MM.1S (cell line): ENCODE measurements around the gene DTHD1.

Experiments
- DNase-seq: peaks from one replicate; pipeline ENCODE4 v3.0.0-alpha.2; 2015
- H2AFZ ChIP-seq: fragments of 300-600 bp; sonication (generic); 2 replicates; pipeline ENCODE4 v1.6.0; 2016; ENCODE audit warnings: antibody characterized with exemption, low read length
- H3F3A ChIP-seq: fragments of 300-600 bp; sonication (generic); 2 replicates; pipeline ENCODE4 v1.6.1; 2016; ENCODE audit warnings: mild to moderate bottlenecking, antibody characterized with exemption, low read length, moderate library complexity, mixed read lengths; ENCODE audit not compliant: insufficient read depth
- H3K27ac ChIP-seq: fragments of 300-600 bp; sonication (generic); 2 replicates; pipeline ENCODE4 v1.5.1; 2016; ENCODE audit warnings: mild to moderate bottlenecking, low read length
- H3K27me3 ChIP-seq: fragments of 300-600 bp; sonication (generic); replicated peaks from 2 replicates; pipeline ENCODE4 v1.6.0; 2016; ENCODE audit warnings: low read length; ENCODE audit not compliant: insufficient read depth
- H3K36me3 ChIP-seq: fragments of 300-600 bp; sonication (generic); replicated peaks from 2 replicates; pipeline ENCODE4 v1.6.1; 2016; ENCODE audit warnings: mild to moderate bottlenecking, low read length, mixed read lengths; ENCODE audit not compliant: insufficient read depth
- H3K4me1 ChIP-seq: fragments of 300-600 bp; sonication (generic); 2 replicates; pipeline ENCODE4 v1.6.1; 2016; ENCODE audit warnings: low read length, mixed read lengths
- H3K4me2 ChIP-seq: fragments of 300-600 bp; sonication (generic); 2 replicates; pipeline ENCODE4 v1.6.0; 2016; ENCODE audit warnings: low read depth, low read length
- H3K4me3 ChIP-seq: fragments of 300-600 bp; sonication (generic); 2 replicates; pipeline ENCODE4 v1.5.1; 2016; ENCODE audit warnings: low read length, mixed read lengths
- H3K79me2 ChIP-seq: fragments of 300-600 bp; sonication (generic); 2 replicates; pipeline ENCODE4 v1.6.1; 2016; ENCODE audit warnings: mixed run types, low read length, mixed read lengths
- H3K9ac ChIP-seq: fragments of 300-600 bp; sonication (generic); 2 replicates; pipeline ENCODE4 v1.6.1; 2016; ENCODE audit warnings: low read length, mixed read lengths
- H3K9me2 ChIP-seq: fragments of 300-600 bp; sonication (generic); replicated peaks from 2 replicates; pipeline ENCODE4 v1.6.1; 2016; ENCODE audit warnings: mild to moderate bottlenecking, low read length, mixed read lengths; ENCODE audit not compliant: insufficient read depth
- H3K9me3 ChIP-seq: fragments of 300-600 bp; sonication (generic); replicated peaks from 2 replicates; pipeline ENCODE4 v1.6.1; 2016; ENCODE audit warnings: mild to moderate bottlenecking, low read length, mixed read lengths; ENCODE audit not compliant: insufficient read depth
- H4K20me1 ChIP-seq: fragments of 300-600 bp; sonication (generic); 2 replicates; pipeline ENCODE4 v1.6.1; 2016; ENCODE audit warnings: mild to moderate bottlenecking, low read length, moderate library complexity, mixed read lengths; ENCODE audit not compliant: insufficient read depth
- CTCF ChIP-seq: fragments of 300-600 bp; sonication (generic); IDR thresholded peaks from 2 replicates; pipeline ENCODE4 v1.5.1; 2016; ENCODE audit warnings: antibody characterized with exemption, low read length, mixed read lengths
- EZH2 ChIP-seq: fragments of 300-600 bp; sonication (generic); optimal IDR thresholded peaks from 2 replicates; pipeline ENCODE3; 2017; ENCODE audit warnings: low read depth, mild to moderate bottlenecking, antibody characterized with exemption, low read length, mixed read lengths
- EZH2phosphoT487 ChIP-seq: fragments of 300-600 bp; sonication (generic); IDR thresholded peaks from 2 replicates; pipeline ENCODE4 v1.6.1; 2018; ENCODE audit warnings: antibody characterized with exemption, low read length

DTHD1 gene

GRCh38 chr4:36320117-36320896 lies 38.9 kb downstream of the DTHD1 start:
- H3F3A ChIP-seq: no peaks in the 10 kb centered on the region
- H2AFZ ChIP-seq: no peak overlapping the region
- H3K9me2 ChIP-seq: no peaks in the 10 kb centered on the region
- DNase-seq: no peak
- H3K9me3 ChIP-seq: no peaks in the 10 kb centered on the region
- no peak overlapping the region for H3K9ac ChIP-seq
- no peak overlapping the region for H3K4me3 ChIP-seq
- no peaks in the 10 kb centered on the region for H3K36me3 ChIP-seq
- no peaks in the 10 kb centered on the region for H3K79me2 ChIP-seq
- H3K4me2 ChIP-seq: peak overlapping the region; percentile 0; the same call in 1 of the 2 replicates
- H3K4me1 ChIP-seq: peaks cover 16% of the 10 kb centered on the region
- TF ChIP-seq EZH2: no peak
- no peak for TF ChIP-seq CTCF
- TF ChIP-seq EZH2phosphoT487: no peak
- H4K20me1 ChIP-seq: no peaks in the 10 kb centered on the region
- H3K27ac ChIP-seq: no peak overlapping the region
- H3K27me3 ChIP-seq: no peaks in the 10 kb centered on the region

- Histone ChIP-seq H3K4me3 (no peak overlapping the region), H3K27ac (no peak overlapping the region), H4K20me1 (no peaks in the 10 kb centered on the region), H2AFZ (no peak overlapping the region), H3K9me3 (no peaks in the 10 kb centered on the region), H3K4me1 (peaks cover 23% of the 10 kb centered on the region), H3K9me2 (no peaks in the 10 kb centered on the region), H3K79me2 (no peaks in the 10 kb centered on the region), H3K9ac (no peak overlapping the region), H3F3A (no peaks in the 10 kb centered on the region), H3K27me3 (no peaks in the 10 kb centered on the region), H3K4me2 (peak overlapping the region; percentile 0; the same call in 1 of the 2 replicates), H3K36me3 (no peaks in the 10 kb centered on the region)
- DNase-seq: no peak
- TF ChIP-seq EZH2phosphoT487 (no peak), CTCF (no peak), EZH2 (no peak)
These were observed 39.8 kb downstream of the DTHD1 start for GRCh38 chr4:36321176-36321575.

GRCh38 chr4:36322921-36323354 lies 41.5 kb downstream of the DTHD1 start:
- Histone ChIP-seq H3K36me3 (no peaks in the 10 kb centered on the region), H3K4me2 (no peak overlapping the region), H3K9ac (no peak overlapping the region), H3K9me2 (no peaks in the 10 kb centered on the region), H3K27ac (no peak overlapping the region), H3K4me1 (peaks cover 23% of the 10 kb centered on the region), H3K9me3 (no peaks in the 10 kb centered on the region), H3K4me3 (no peak overlapping the region), H2AFZ (no peak overlapping the region), H3K27me3 (no peaks in the 10 kb centered on the region), H3F3A (no peaks in the 10 kb centered on the region), H3K79me2 (no peaks in the 10 kb centered on the region), H4K20me1 (no peaks in the 10 kb centered on the region)
- no peak for DNase-seq
- TF ChIP-seq EZH2 (no peak), CTCF (no peak), EZH2phosphoT487 (no peak)
